SH-SY5Y (cell line): Measurements from ENCODE around the gene NAAA.

Experiments used
- GATA2 ChIP-seq: IDR thresholded peaks from 2 replicates; pipeline ENCODE4 v1.6.1; 2011; ENCODE audit warnings: mild to moderate bottlenecking, low read depth, low read length
- GATA3 ChIP-seq: IDR thresholded peaks from 2 replicates; pipeline ENCODE4 v1.6.1; 2011; ENCODE audit warnings: low read depth, mild to moderate bottlenecking, low read length, moderate library complexity

GRCh38 chr4:75976177-75976576, 35.4 kb upstream of the NAAA start:
- TF ChIP-seq GATA2 (no peak), GATA3 (no peak)
